ENCODE results near the gene OR2A5.
"Not testable (repeated sequence)": the region's sequence is repeated elsewhere in the genome, so short reads cannot be mapped to it uniquely, and the experiment has no call there.

The OR2A5 gene

GRCh38 chr7:144036302-144036885 is 12.4 kb upstream of the OR2A5 start:
- no peak for DNase-seq

GRCh38 chr7:144037414-144038035 is 11.2 kb upstream of the OR2A5 start:
- no peak for DNase-seq

- DNase-seq: no peak
These were observed 9.9 kb upstream of the OR2A5 start for GRCh38 chr7:144038887-144039286.

GRCh38 chr7:144049491-144049890 is 743 bp downstream of the OR2A5 start:
- DNase-seq: peak; percentile 23

DNA sequence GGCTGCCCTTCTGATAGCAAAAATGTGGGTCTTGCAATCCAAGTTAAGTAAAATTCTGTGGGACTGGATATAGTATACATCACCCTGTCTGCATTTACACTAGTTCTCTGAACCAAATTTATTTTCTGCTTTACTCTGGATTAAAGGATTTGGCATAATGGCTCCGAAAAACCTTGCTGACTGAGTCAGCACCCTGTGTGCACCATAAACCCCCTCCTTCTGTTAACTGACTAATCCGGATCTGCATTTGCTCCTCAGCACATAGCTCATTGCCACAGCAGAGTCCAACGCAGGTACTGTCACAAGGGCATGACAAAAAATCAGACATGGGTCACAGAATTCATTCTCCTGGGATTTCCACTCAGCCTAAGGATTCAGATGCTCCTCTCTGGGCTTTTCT is 1.3 kb downstream of the OR2A5 start:
- DNase-seq: no peak

GRCh38 chr7:144050884-144051283 is 2.1 kb downstream of the OR2A5 start:
- not testable (repeated sequence) for DNase-seq

DNA sequence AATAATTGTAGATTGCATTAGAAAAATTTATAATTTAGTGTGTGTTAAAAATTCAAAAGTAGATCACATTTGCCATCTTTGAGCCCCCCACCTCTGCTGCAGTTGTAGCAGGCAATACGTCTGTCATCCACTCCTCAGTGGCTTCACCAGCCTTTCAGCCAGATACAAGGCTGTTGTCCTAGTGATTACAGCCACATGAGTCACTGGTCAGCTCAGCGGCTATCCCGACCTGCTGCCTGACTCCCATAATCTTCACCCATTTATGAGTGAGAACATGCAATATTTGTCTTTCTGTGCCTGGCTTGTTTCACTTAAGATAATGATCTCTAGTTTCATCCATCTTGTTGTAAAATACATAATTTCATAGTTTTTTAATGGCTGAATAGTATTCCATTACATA is 9.2 kb downstream of the OR2A5 start:
- DNase-seq: no peak

- DNase-seq: no peak
These were observed 15.0 kb downstream of the OR2A5 start for GRCh38 chr7:144063710-144064109.

DNA sequence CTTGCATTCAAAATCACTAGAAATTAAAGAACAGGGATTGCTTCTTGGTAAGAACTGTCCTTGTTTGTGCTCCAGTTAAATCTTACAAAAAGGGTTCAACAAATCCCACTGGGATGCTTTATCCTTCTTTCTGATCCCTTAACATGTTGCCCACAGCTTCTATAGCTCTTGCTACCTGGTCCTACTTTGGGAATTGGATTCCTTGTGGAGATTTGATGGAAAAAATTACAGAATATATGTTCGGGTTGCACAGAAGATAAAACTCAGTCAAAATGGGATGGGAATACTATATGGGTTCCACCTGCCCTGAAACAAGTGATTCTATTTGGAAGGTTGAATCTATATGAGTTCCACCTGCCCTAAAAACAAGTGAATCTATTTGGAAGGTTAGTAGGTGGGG is 20.8 kb downstream of the OR2A5 start, which contains the start of gene OR2A25:
Gene OR2A25, plus strand, starts transcription at position 301 of the 400 bp plus-strand sequence. CDS start 4,409 bp downstream, outside the sequence.
- DNase-seq: no peak

DNA sequence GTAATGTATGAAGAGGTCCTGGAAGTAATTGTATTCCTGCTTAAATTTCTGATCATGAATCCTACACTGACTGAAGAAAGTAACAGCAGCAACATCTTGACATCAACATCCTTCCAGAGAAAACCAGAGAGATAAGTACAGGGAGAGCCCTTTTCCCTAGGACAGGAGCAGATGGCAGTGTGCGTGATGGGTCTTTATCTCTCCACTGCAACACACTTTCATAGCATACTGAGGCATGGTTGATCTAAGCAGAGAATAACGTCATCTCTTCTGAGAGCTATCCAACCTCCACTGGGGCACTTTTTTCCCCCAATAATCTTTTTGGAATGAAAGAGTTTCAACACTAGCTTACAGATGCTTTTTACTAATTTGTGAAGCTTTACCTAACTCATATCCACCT is 21.2 kb downstream of the OR2A5 start:
- no peak for DNase-seq

- DNase-seq: no peak
These were observed 25.6 kb downstream of the OR2A5 start for GRCh38 chr7:144074374-144074773.

- DNase-seq: no peak
These were observed 37.2 kb downstream of the OR2A5 start, which contains the start of gene OR2A12 for GRCh38 chr7:144085978-144086377. Gene OR2A12 (plus strand): TSS chr7:144086278. CDS start chr7:144095108, 8,830 bp downstream.

DNA sequence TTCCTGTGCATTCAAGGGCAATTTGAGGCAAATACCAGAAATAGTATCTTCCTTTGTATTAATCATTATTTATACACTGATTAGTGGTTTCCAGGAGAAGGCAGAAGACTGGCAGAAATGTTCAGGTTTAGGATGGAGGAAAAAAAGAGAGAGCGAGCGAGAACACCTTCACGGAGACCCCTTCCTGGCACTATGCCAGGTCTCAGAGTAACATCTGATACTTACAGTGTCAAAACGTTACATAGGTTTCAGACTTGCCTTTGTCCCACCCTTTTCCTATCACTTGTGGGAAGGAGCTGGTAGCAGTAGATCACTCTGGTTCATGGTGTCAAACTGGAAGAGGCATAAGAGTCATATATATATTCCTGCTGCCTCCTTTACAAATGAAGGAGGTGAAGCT is 38.0 kb downstream of the OR2A5 start:
- no peak for DNase-seq

GRCh38 chr7:144087230-144087629 is 38.5 kb downstream of the OR2A5 start:
- DNase-seq: no peak

- DNase-seq: no peak
These were observed 41.9 kb downstream of the OR2A5 start for GRCh38 chr7:144090667-144091066.

DNA sequence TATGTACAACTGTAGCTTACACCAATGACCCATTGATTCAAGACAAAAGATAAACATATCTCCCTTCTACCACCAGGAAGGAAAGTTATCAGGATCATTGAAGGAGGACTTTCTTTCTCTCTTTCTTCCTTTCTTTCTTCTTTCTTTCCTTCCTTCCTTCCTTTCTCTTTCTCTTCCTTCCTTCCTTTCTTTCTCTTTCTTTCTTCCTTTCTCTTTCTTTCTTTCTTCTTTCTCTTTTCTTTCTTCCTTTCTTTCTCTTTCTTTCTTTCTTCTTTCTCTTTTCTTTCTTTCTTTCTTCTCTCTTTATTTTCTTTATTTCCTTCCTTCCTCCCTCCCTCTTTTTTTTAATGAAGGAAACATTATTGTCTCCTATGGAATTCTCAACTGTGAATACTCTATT is 50.0 kb downstream of the OR2A5 start:
- no peak for DNase-seq

DNA sequence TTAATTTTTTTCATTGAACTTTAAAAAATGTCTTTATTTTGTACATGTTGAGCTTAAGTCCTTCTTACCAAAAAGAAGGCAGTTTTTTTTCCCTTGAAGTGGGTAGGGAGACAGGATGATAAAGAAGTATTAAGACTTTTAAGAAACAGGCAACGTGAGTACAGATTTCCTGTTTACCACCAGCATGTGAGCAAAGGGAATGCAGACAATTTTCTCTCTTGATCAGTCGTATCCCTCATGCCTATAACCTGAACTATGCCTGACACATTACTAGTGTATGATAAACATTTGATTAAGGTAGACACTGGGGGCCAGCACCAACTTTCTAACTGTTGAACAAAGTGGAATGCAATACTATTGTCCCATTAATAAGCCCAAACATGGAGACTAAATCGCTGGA is 51.9 kb downstream of the OR2A5 start:
- DNase-seq: no peak

DNA sequence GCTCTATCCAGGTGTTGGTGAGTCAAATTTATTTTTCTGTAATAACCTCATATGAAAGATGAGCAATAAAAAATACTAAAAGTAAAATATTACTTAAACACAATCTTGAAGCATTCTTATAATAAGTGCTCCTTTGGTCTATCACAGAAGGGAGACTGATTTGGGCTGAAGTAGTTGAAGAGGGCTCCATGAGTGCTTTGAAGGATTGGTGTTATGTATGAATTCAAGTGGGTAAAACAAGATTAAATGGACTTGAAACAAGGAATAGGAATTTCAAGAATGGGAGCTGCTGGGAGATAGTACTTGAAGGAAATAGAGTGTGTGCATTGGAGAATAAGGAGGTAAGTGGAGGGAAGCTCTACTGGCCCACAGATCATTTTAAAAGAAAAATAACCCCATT is 53.3 kb downstream of the OR2A5 start:
- no peak for DNase-seq

DNA sequence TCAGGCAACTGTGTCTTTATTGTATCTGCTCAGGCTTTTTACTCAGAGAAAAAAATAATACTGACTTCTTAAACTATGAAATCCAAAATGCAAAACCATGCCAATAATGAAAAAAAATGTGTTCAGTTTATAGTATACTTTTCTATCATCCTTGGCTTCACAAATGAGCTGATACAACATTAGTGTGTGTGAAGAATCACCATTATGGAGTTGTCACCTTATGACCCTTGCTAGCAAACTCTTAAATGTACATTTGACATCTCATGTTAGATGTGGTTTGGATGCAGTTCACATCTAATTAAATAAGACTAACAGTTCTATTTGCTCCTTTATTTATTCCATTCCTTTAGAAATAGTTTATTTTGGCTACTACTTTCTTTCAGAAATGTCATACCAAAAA is 56.5 kb downstream of the OR2A5 start:
- no peak for DNase-seq

Measured in NCI-H1436 (cell line).